HEK293 (cell line): ENCODE data around the gene NEUROD4.

Experiments used
- CTCF ChIA-PET: fragments of 350-600 bp; formaldehyde crosslinking; extraction: SDS; loops from one replicate; lab custom pipeline; 2021; ENCODE audit warnings: antibody characterized with exemption; lab: Yijun Ruan, JAX
- POLR2A ChIA-PET: fragments of 300-600 bp; formaldehyde crosslinking; extraction: SDS; loops from one replicate; lab custom pipeline; 2020; ENCODE audit warnings: antibody characterized with exemption, inconsistent platforms; lab: Yijun Ruan, JAX
- H3K27ac ChIP-seq: fragments of 200-500 bp; sonication (Bioruptor generic); 2 replicates; pipeline ENCODE4 v1.5.1; 2014; ENCODE audit warnings: low read depth, low read length, control low read depth, inconsistent platforms; ENCODE audit errors: extremely low read depth
- H3K36me3 ChIP-seq, 2 experiments: fragments of 200-500 bp in 1 of 2; sonication (Bioruptor generic) in 1 of 2; 1 replicate in 1 of 2; 2 replicates in 1 of 2; pipeline ENCODE4 v1.5.1; 2014 to 2017; ENCODE audit warnings: inconsistent platforms in 2 of 2, low read length in 2 of 2; ENCODE audit not compliant: control insufficient read depth in 2 of 2, insufficient read depth in 1 of 2
- H3K4me1 ChIP-seq: fragments of 200-500 bp; sonication (Bioruptor generic); 2 replicates; pipeline ENCODE4 v1.5.1; 2014; ENCODE audit warnings: mild to moderate bottlenecking, low read length, inconsistent platforms; ENCODE audit not compliant: control insufficient read depth, insufficient read depth
- H3K4me3 ChIP-seq: 2 replicates; pipeline ENCODE4 v1.5.1; 2011; ENCODE audit warnings: low read depth, mild to moderate bottlenecking, control low read depth, low read length, moderate library complexity
- H3K9me3 ChIP-seq: fragments of 200-500 bp; sonication (Bioruptor generic); 2 replicates; pipeline ENCODE4 v1.5.1; 2014; ENCODE audit warnings: low read depth, low read length, inconsistent platforms; ENCODE audit not compliant: control insufficient read depth, insufficient read depth
- BCL11A ChIP-seq: fragments of 450-650 bp; formaldehyde crosslinking; IDR thresholded peaks from 2 replicates; pipeline ENCODE4 v1.5.1; 2016; ENCODE audit warnings: low read depth, missing biosample characterization, missing genetic modification characterization
- IKZF3 ChIP-seq: fragments of 450-650 bp; IDR thresholded peaks from 2 replicates; pipeline ENCODE4 v1.5.0; 2018; ENCODE audit warnings: missing biosample characterization, mild to moderate bottlenecking, missing genetic modification characterization, moderate library complexity
- KLF10 ChIP-seq: fragments of 450-650 bp; IDR thresholded peaks from 2 replicates; pipeline ENCODE4 v1.5.1; 2018; ENCODE audit warnings: missing biosample characterization, mild to moderate bottlenecking, missing genetic modification characterization
- KLF9 ChIP-seq: fragments of 450-650 bp; formaldehyde crosslinking; IDR thresholded peaks from 2 replicates; pipeline ENCODE4 v1.5.1; 2016; ENCODE audit warnings: missing biosample characterization, missing genetic modification characterization, low read depth
- PRDM1 ChIP-seq: fragments of 450-650 bp; formaldehyde crosslinking; IDR thresholded peaks from 2 replicates; pipeline ENCODE4; 2016; ENCODE audit warnings: missing biosample characterization, missing genetic modification characterization
- SP3 ChIP-seq: fragments of 450-650 bp; formaldehyde crosslinking; IDR thresholded peaks from 2 replicates; pipeline ENCODE4 v1.5.1; 2016; ENCODE audit warnings: missing biosample characterization, missing genetic modification characterization
- TCF7L2 ChIP-seq: IDR thresholded peaks from 2 replicates; pipeline ENCODE4 v1.6.1; 2011; ENCODE audit warnings: low read depth, mild to moderate bottlenecking, inconsistent platforms, low read length, moderate library complexity, borderline replicate concordance
- ZBTB1 ChIP-seq: fragments of 450-650 bp; formaldehyde crosslinking; IDR thresholded peaks from 2 replicates; pipeline ENCODE4 v1.5.1; 2016; ENCODE audit warnings: missing biosample characterization, missing genetic modification characterization
- ZBTB20 ChIP-seq: fragments of 450-650 bp; formaldehyde crosslinking; IDR thresholded peaks from 2 replicates; pipeline ENCODE4 v1.5.1; 2016; ENCODE audit warnings: missing biosample characterization, missing genetic modification characterization
- ZBTB8A ChIP-seq: fragments of 450-650 bp; formaldehyde crosslinking; IDR thresholded peaks from 2 replicates; pipeline ENCODE4 v1.5.1; 2016; ENCODE audit warnings: missing biosample characterization, missing genetic modification characterization
- ZFHX2 ChIP-seq: fragments of 450-650 bp; formaldehyde crosslinking; conservative IDR thresholded peaks from 2 replicates; pipeline ENCODE4 v1.5.1; 2016; ENCODE audit warnings: missing biosample characterization, missing genetic modification characterization
- ZNF140 ChIP-seq: fragments of 450-650 bp; formaldehyde crosslinking; IDR thresholded peaks from 2 replicates; pipeline ENCODE4 v1.5.1; 2016; ENCODE audit warnings: missing biosample characterization, missing genetic modification characterization
- ZNF155 ChIP-seq: fragments of 450-650 bp; formaldehyde crosslinking; IDR thresholded peaks from 2 replicates; pipeline ENCODE4 v1.5.1; 2016; ENCODE audit warnings: missing biosample characterization, missing genetic modification characterization
- ZNF221 ChIP-seq: fragments of 450-650 bp; formaldehyde crosslinking; IDR thresholded peaks from 2 replicates; pipeline ENCODE4 v1.5.1; 2017; ENCODE audit warnings: missing biosample characterization, missing genetic modification characterization, borderline replicate concordance
- ZNF302 ChIP-seq: fragments of 450-650 bp; formaldehyde crosslinking; IDR thresholded peaks from 2 replicates; pipeline ENCODE4 v1.5.1; 2016; ENCODE audit warnings: missing biosample characterization, missing genetic modification characterization, low read depth
- ZNF391 ChIP-seq: fragments of 450-650 bp; formaldehyde crosslinking; IDR thresholded peaks from 2 replicates; pipeline ENCODE4 v1.5.1; 2016; ENCODE audit warnings: low read depth, missing biosample characterization, missing genetic modification characterization, borderline replicate concordance
- ZNF426 ChIP-seq: fragments of 450-650 bp; formaldehyde crosslinking; IDR thresholded peaks from 2 replicates; pipeline ENCODE4 v1.5.1; 2017; ENCODE audit warnings: missing biosample characterization, missing genetic modification characterization, mild to moderate bottlenecking, inconsistent platforms, moderate library complexity
- ZNF501 ChIP-seq: fragments of 450-650 bp; formaldehyde crosslinking; IDR thresholded peaks from 2 replicates; pipeline ENCODE4 v1.5.1; 2016; ENCODE audit warnings: missing biosample characterization, missing genetic modification characterization
- ZNF521 ChIP-seq: fragments of 450-650 bp; formaldehyde crosslinking; IDR thresholded peaks from 2 replicates; pipeline ENCODE4 v1.5.1; 2017; ENCODE audit warnings: missing biosample characterization, mild to moderate bottlenecking, missing genetic modification characterization
- ZNF670 ChIP-seq: fragments of 450-650 bp; formaldehyde crosslinking; IDR thresholded peaks from 2 replicates; pipeline ENCODE4 v1.5.1; 2016; ENCODE audit warnings: missing biosample characterization, missing genetic modification characterization, low read depth
- ZNF777 ChIP-seq: fragments of 450-650 bp; formaldehyde crosslinking; IDR thresholded peaks from 2 replicates; pipeline ENCODE4 v1.5.1; 2017; ENCODE audit warnings: missing biosample characterization, missing genetic modification characterization, borderline replicate concordance
- ZNF830 ChIP-seq: fragments of 450-650 bp; IDR thresholded peaks from 2 replicates; pipeline ENCODE4 v1.5.0; 2018; ENCODE audit warnings: missing biosample characterization, missing genetic modification characterization, low read depth, mild to moderate bottlenecking, moderate library complexity
- ZSCAN23 ChIP-seq: fragments of 450-650 bp; formaldehyde crosslinking; IDR thresholded peaks from 2 replicates; pipeline ENCODE4 v1.5.1; 2016; ENCODE audit warnings: missing biosample characterization, missing genetic modification characterization
- TF ChIP-seq, protein P1 (sequence below): fragments of 450-650 bp; formaldehyde crosslinking; IDR thresholded peaks from 2 replicates; pipeline ENCODE4 v1.5.1; 2017; ENCODE audit warnings: missing biosample characterization, missing genetic modification characterization
- TF ChIP-seq, protein P2 (sequence below): fragments of 450-650 bp; formaldehyde crosslinking; IDR thresholded peaks from 2 replicates; pipeline ENCODE4 v1.5.1; 2016; ENCODE audit warnings: missing biosample characterization, missing genetic modification characterization
- TF ChIP-seq, protein P3 (sequence below): fragments of 450-650 bp; formaldehyde crosslinking; IDR thresholded peaks from 2 replicates; pipeline ENCODE4 v1.5.1; 2016; ENCODE audit warnings: missing biosample characterization, missing genetic modification characterization, low read depth

NEUROD4 gene

DNA sequence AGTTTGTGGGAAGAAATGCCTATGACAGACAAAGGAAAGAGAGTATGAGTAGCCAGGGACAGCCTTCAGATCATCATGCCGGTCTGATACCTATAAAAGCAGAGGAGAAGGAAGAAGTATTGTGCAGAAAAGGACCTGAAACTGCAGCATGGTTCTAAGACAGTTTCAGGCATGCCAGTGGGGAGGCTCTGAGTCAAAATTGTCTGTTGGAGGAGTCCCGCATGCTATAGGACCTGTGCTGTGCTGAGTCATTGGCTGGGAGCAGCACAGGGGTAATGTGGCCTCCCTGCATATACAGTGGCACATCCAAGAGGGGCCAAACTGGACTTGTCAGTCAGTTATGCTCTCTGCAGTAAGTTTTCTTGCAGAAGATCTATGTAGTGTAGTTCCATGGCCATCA, 40.7 kb downstream of the NEUROD4 start (continued):
- TF ChIP-seq IKZF3 (tag by site-specific recombination) (no peak), ZNF830 (no peak), ZNF777 (tag by site-specific recombination) (no peak)

GRCh38 chr12:55061024-55061423, 41.2 kb downstream of the NEUROD4 start:
- TF ChIP-seq TCF7L2 (no peak), ZBTB8A (no peak), ZNF140 (tag by site-specific recombination) (no peak), SP3 (tag by site-specific recombination) (no peak), KLF9 (tag by site-specific recombination) (no peak), ZNF670 (tag by site-specific recombination) (no peak), ZBTB20 (tag by site-specific recombination) (no peak)
- TF ChIP-seq, protein P1, sequence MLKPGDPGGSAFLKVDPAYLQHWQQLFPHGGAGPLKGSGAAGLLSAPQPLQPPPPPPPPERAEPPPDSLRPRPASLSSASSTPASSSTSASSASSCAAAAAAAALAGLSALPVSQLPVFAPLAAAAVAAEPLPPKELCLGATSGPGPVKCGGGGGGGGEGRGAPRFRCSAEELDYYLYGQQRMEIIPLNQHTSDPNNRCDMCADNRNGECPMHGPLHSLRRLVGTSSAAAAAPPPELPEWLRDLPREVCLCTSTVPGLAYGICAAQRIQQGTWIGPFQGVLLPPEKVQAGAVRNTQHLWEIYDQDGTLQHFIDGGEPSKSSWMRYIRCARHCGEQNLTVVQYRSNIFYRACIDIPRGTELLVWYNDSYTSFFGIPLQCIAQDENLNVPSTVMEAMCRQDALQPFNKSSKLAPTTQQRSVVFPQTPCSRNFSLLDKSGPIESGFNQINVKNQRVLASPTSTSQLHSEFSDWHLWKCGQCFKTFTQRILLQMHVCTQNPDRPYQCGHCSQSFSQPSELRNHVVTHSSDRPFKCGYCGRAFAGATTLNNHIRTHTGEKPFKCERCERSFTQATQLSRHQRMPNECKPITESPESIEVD (tag by site-specific recombination) = no peak

DNA sequence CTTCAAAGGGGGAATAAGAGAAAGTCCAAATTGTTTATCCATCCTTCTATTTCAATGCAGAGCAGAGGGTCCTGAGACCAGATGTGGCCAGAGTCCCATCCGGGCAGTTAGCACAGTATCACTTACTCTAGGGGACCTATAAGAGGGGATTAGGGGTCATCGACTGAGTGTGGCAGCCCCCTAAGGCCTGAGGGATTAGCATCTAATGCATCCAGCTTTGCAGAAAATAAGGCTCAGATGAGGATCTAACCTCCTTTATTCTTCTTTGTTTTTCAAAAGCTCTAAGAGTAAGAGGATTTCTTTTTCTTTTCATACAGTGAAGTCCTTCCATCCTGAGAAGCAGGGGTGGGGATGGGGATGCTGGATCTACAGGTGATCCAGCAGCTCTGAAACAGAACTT, 43.5 kb downstream of the NEUROD4 start:
- TF ChIP-seq ZNF521 (no peak), ZNF426 (tag by site-specific recombination) (no peak), ZFHX2 (no peak), ZNF155 (tag by site-specific recombination) (no peak), ZNF501 (tag by site-specific recombination) (no peak)
- TF ChIP-seq, protein P2, sequence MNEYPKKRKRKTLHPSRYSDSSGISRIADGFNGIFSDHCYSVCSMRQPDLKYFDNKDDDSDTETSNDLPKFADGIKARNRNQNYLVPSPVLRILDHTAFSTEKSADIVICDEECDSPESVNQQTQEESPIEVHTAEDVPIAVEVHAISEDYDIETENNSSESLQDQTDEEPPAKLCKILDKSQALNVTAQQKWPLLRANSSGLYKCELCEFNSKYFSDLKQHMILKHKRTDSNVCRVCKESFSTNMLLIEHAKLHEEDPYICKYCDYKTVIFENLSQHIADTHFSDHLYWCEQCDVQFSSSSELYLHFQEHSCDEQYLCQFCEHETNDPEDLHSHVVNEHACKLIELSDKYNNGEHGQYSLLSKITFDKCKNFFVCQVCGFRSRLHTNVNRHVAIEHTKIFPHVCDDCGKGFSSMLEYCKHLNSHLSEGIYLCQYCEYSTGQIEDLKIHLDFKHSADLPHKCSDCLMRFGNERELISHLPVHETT (tag by site-specific recombination) = no peak
- Histone ChIP-seq H3K9me3 (no peaks in the 10 kb centered on the region), H3K4me3 (no peak overlapping the region), H3K27ac (no peak overlapping the region), H3K4me1 (no peaks in the 10 kb centered on the region), H3K36me3 (no peaks in the 10 kb centered on the region)
- ChIA-PET CTCF (interaction anchor here (0.6 to 1.4 kb wide), 2 partner anchors 314 to 453 kb away, joined by 3 to 5 read pairs; no protein-coding TSS in a partner anchor), POLR2A (no interaction called here)

More at GRCh38 chr12:55061024-55061423, 41.2 kb downstream of the NEUROD4 start:
- Histone ChIP-seq H3K4me1 (no peaks in the 10 kb centered on the region), H3K36me3 (no peaks in the 10 kb centered on the region), H3K27ac (no peak overlapping the region), H3K4me3 (no peak overlapping the region), H3K9me3 (no peaks in the 10 kb centered on the region)
- CTCF ChIA-PET = interaction anchor here (0.7 to 1.0 kb wide), 3 partner anchors 25 to 636 kb away, joined by 3 to 5 read pairs (median 4); no protein-coding TSS in a partner anchor
- POLR2A ChIA-PET = no interaction called here

GRCh38 chr12:55065535-55065934, 45.8 kb downstream of the NEUROD4 start:
- H3K27ac ChIP-seq = no peak overlapping the region
- no peaks in the 10 kb centered on the region for H3K9me3 ChIP-seq
- H3K36me3 ChIP-seq = no peaks in the 10 kb centered on the region
- ChIA-PET POLR2A (no interaction called here), CTCF (interaction anchor here (0.7 to 11.8 kb wide), 3 partner anchors 11 to 540 kb away, joined by 3 to 271 read pairs (median 3); no protein-coding TSS in a partner anchor)
- no peak overlapping the region for H3K4me3 ChIP-seq
- no peaks in the 10 kb centered on the region for H3K4me1 ChIP-seq
- TF ChIP-seq PRDM1 (tag by site-specific recombination) = no peak
- no peak for TF ChIP-seq ZNF221 (tag by site-specific recombination)
- no peak for TF ChIP-seq BCL11A
- no peak for TF ChIP-seq ZNF777 (tag by site-specific recombination)
- TF ChIP-seq KLF10 (tag by site-specific recombination) = no peak
- TF ChIP-seq ZNF830 = no peak
- no peak for TF ChIP-seq ZNF391
- TF ChIP-seq ZSCAN23 = no peak
- TF ChIP-seq, protein P3, sequence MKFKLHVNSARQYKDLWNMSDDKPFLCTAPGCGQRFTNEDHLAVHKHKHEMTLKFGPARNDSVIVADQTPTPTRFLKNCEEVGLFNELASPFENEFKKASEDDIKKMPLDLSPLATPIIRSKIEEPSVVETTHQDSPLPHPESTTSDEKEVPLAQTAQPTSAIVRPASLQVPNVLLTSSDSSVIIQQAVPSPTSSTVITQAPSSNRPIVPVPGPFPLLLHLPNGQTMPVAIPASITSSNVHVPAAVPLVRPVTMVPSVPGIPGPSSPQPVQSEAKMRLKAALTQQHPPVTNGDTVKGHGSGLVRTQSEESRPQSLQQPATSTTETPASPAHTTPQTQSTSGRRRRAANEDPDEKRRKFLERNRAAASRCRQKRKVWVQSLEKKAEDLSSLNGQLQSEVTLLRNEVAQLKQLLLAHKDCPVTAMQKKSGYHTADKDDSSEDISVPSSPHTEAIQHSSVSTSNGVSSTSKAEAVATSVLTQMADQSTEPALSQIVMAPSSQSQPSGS (tag by site-specific recombination) = no peak
- no peak for TF ChIP-seq ZBTB1 (tag by site-specific recombination)
- TF ChIP-seq ZNF302 (tag by site-specific recombination) = no peak
